GM04503 (cell line): ENCODE measurements around the gene MICALL2.

Experiments used
- DNase-seq: peaks from one replicate; pipeline ENCODE4 v3.0.0-alpha.2; 2012; ENCODE audit warnings: low read depth

The MICALL2 gene

GRCh38 chr7:1413936-1414639, 45.2 kb downstream of the MICALL2 start:
- DNase-seq, result no peak

- DNase-seq, result no peak
Observed at GRCh38 chr7:1412322-1413261, 46.7 kb downstream of the MICALL2 start.

GRCh38 chr7:1411414-1411813, 47.9 kb downstream of the MICALL2 start:
- no peak for DNase-seq

- DNase-seq, result no peak
Observed at GRCh38 chr7:1410992-1411391, 48.3 kb downstream of the MICALL2 start.

GRCh38 chr7:1409555-1409954, 49.7 kb downstream of the MICALL2 start:
- no peak for DNase-seq

GRCh38 chr7:1408466-1408865, 50.8 kb downstream of the MICALL2 start:
- DNase-seq, result no peak

- no peak for DNase-seq
Observed at GRCh38 chr7:1407892-1408291, 51.4 kb downstream of the MICALL2 start.

- no peak for DNase-seq
Observed at GRCh38 chr7:1404898-1405548, 54.2 kb downstream of the MICALL2 start.

- no peak for DNase-seq
Observed at GRCh38 chr7:1404460-1404809, 54.8 kb downstream of the MICALL2 start.

GRCh38 chr7:1403638-1404459, 55.4 kb downstream of the MICALL2 start:
- DNase-seq, result no peak

GRCh38 chr7:1402791-1403637, 56.3 kb downstream of the MICALL2 start:
- no peak for DNase-seq

GRCh38 chr7:1402110-1402790, 57.0 kb downstream of the MICALL2 start:
- no peak for DNase-seq

- no peak for DNase-seq
Observed at GRCh38 chr7:1401011-1401410, 58.3 kb downstream of the MICALL2 start.

GRCh38 chr7:1400371-1400770, 58.9 kb downstream of the MICALL2 start:
- no peak for DNase-seq

- DNase-seq, result peak; percentile 49
Observed at GRCh38 chr7:1397491-1398327, 61.6 kb downstream of the MICALL2 start.

GRCh38 chr7:1396195-1396594, 63.1 kb downstream of the MICALL2 start:
- no peak for DNase-seq

GRCh38 chr7:1395211-1396070, 63.8 kb downstream of the MICALL2 start:
- DNase-seq, result no peak

GRCh38 chr7:1394371-1394770, 64.9 kb downstream of the MICALL2 start:
- no peak for DNase-seq

GRCh38 chr7:1393421-1393820, 65.8 kb downstream of the MICALL2 start:
- no peak for DNase-seq
